HK-2 (cell line): ENCODE results near the gene XXYLT1.

Experiments used
- DNase-seq: peaks from one replicate; pipeline ENCODE4 v3.0.0-alpha.2; 2018; ENCODE audit not compliant: unreplicated experiment

XXYLT1 gene

DNA sequence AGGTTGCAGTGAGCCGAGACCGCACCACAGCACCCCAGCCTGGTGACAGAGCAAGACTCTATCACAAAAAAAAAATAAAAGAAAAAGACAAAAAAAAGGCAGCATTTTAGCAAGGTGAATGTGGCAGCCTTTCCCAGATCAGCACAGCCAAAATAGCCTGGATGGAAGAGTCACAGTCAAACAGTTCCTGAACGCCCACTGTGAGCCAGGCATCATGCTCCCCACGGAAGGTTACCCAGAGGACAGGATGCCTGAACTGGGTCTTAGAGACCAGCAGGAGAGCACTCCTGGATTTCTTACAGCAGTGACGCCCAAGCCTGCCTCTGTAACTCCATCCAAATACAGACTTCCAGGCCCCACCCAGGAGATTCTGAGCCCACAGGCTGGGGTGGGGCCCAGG, 4.5 kb downstream of the XXYLT1 start:
- no peak for DNase-seq

DNA sequence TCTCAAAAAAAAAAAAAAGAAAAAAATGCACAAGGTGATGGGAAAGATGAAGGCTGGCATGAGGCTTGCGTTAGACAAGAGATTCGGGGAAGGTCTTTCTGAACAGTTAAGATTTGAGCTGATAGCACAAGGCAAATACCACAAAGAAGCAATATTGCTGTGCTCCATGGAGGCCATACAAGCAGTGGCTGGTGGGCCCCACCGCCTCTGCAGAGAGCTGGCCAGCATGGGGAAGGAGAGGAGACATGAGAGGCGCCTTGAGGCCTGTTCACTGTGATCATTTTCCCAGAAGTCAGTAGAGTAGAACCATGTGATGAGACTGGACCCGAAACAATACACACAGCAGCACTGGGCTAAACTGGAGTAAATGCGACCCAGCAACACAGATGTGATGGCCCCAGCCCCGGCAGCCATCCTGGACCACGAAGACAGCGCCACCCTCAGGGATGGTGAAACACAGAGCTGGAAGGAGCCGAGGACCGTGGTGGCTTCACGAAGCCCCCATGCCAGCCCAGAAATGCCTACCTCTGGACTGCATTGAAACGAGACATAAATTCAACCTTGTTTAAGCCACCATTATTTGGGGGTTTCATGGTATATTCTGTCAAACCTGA, 5.5 kb downstream of the XXYLT1 start:
- DNase-seq, result no peak

GRCh38 chr3:195263925-195264600, 6.9 kb downstream of the XXYLT1 start:
- no peak for DNase-seq

DNA sequence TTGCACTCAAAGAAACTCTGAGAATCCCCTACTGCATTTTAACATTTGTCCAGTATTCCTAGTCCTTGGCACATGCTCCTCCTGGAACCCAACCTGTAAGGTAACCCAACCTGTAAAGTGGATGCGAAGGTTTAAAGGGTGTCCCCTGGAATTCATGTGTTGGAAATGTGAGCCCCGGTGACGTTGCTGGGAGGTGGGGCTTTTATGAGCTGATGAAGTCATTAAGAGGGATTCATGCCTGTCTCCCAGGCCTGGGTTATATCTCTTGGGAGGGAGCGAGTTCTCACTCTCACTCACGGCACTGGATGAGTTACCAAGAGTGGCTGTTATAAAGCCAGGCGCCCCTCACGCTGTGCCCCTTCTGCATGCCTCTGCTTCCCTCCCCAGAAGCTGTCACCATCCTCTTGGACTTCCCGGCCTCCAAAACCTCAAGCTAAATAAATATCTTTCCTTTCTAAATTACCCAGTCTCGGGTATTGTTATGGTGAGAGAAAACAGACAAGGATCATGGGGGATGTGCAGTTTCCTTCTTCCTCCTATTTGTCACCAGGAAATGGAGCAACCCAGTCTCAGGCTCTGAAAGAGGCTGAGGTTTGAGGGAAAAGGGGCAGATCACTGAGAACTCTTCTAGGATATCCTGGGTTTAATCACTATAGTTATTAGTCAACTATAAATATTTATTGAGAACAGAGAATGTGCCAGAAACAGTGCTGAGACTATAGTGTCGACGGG, 7.6 kb downstream of the XXYLT1 start:
- DNase-seq, result no peak

DNA sequence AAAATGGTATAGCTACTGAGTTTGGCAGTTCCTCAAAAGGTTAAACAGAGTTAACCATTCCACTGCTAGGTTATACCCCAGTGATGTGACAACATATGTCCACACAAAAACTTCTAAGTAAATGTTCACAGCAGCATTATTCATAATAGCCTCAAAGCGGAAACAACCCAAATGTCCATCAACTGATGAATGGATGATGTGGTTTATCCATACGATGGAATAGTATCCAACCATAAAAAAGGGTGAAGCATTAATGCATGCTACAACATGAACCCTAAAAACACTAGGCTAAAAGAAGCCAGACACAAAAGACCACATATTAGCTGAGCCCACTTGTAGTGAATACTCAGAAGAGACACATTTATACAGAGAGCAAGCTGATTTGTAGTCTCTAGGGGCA, 9.0 kb downstream of the XXYLT1 start:
- no peak for DNase-seq

DNA sequence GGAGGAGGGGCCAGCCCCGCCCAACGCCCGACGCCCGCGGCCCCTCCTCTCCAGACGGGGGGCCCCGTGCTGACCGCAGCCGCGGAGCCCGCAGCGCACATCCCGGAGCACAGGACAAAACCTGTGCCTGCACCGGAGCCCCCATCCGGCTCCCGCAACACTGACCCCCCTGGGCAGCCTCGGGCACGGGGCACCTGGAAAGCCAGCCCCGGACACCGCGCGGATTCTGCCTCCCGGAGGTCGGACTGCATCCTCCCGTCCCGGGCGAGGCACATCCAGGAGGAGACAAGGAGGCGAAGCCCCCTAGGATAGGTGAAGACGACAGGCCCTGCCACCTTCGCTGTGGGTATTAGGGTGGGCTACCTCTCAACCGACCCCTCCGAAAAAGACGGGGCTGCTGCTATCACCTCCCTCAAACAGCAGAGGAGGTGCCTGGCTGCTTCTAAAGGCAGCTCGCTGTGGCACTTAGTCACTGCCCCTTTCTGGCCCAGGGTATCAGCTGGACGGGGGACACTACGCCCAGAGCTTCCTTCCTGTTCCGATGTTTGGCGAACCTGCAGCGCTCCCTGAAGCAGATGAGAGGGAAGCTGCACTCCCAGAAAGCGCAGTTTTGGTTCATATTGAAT, 10.6 kb downstream of the XXYLT1 start:
- no peak for DNase-seq

GRCh38 chr3:195259475-195260279, 11.3 kb downstream of the XXYLT1 start:
- peak; percentile 95 for DNase-seq

DNA sequence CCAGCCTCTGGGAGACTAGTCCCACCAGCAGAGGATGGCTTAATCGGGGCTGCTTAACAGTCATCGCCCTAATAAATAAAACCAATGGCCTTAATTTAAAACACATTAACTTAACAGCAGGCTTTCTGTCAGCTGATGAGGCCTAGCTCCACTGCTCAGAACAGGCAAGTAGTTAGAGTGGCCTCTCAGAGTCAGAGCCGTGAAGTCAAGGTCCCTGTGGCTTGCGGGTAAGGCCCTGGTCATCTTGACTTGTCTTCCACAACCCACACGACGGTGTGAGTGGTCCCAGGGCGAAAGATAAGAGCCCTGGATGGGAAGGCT, 11.8 kb downstream of the XXYLT1 start:
- no peak for DNase-seq

DNA sequence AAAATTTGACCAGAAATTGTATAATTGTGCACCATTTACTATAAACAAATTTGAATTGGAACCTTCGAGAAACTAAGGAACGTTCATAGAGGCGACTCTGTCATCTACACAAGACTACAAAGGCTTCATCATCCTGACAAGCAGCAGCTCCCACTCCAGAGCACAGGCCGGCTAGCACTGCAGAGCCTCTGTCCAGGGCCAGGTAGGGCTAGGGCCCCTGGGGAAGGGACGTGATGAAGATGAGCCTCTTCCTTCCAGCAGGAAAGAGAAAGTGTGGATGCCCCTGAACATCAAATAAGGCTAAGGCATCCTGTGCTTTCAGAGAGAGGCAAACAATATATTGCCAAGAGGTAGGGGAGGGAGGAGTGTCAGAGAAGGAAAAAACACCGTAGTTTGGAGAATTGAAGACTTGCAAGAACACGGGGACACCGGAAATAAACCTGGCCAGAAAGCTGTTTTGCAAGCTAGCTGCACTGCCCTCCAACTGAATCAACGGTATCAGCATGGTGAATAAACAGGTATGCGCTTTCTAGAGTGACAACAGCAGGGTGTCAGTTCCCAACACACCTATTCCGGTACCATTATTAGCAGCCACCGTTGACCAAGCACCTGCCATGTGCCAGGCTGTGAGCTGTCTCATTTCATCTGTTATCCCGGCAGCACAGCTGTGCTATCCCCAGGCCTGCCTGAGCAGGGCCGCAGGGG, 12.4 kb downstream of the XXYLT1 start:
- DNase-seq, result no peak

GRCh38 chr3:195257454-195258448, 13.2 kb downstream of the XXYLT1 start:
- no peak for DNase-seq

DNA sequence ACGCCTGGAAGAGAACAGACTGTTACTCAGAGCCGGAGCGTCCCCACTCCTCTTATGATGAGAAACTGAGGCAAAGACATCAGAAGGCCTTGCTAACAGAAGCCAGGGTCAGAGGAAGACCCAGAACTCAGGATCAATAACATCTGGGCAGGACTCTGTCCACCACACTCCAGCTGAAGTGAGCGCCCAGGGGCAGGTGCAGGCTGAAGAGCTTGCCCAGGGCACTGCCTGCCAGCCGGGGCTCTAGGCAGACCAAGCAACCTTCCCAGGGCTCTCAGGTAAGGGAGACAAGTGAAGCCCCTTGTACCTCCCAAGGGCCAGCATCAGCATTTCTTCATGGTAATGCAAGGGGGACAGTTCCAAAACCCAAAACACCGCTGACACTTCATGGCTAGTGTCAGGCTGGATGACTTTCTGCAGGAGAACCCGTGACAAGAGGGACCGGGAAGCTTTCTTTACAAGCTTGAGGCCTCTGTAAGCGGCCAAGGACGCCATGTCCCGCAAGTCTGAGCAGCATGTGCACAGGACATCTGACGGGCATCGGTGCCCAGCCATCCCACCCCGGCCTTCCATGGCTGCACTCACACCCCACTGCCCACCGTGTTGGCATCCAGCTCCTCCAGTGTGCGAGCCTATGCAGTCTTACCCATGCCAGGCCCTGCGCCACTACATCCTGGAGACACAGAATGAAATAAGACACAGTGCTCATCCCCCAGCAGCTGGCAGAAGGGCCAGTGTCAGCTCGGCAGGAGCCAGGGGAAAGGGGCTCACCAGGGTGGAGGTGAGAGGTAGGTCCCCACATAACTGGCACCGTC, 14.1 kb downstream of the XXYLT1 start:
- no peak for DNase-seq

DNA sequence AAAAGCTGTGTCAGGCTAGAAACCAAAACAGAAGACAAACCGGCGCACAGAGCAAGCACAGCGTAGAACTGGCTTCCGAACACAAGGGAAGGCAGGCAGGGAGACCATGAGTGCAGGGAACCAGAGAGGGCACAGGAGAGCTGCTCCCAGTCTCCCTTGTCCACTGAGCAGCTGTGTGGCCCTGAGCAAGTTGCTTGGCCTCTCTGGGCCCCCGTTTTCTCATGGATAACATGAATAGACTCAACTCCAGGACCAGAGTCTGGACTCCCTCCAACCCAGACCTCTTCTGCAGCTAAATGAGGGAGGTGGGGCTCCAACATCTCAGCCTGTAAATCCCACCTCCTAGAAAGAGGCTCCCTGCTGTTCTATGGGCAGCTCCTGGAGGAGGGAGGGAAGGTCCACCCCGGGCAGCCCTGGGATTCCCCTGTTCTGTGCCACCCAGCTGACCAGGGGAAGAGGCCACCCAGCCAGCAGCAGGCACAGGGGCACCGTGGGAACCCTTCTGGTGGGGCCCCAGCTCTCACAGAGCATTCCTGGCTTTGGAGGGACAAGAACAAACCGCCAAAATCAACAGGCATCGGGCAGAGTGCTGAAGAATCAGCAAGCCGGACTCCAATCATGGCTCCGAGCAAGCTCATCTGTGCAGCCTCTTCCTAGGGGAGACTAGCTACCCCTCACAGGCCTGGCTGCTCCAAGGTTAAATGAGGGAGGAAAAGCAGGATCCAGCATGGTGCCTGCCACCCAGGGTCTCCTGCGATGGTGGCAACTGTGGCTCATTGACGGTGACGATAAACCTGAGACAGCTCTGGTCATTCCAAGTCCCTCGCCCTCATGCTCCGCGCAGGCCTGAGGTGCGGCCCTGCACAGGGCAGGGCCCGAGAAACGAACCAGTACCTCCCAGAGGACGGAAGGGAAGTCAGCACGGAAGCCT, 15.1 kb downstream of the XXYLT1 start:
- no peak for DNase-seq

- no peak for DNase-seq
These were observed 15.8 kb downstream of the XXYLT1 start for GRCh38 chr3:195255176-195255500.

GRCh38 chr3:195254454-195255175, 16.3 kb downstream of the XXYLT1 start:
- no peak for DNase-seq

GRCh38 chr3:195253923-195254432, 17.0 kb downstream of the XXYLT1 start:
- no peak for DNase-seq

GRCh38 chr3:195251336-195252065, 19.5 kb downstream of the XXYLT1 start:
- DNase-seq, result no peak
